Measurements from ENCODE around the gene ITIH1. TPM values are rescaled to one million over a fixed set of nuclear protein-coding genes. Genes with fewer than 3 reads are reported as not detected.

Gene ITIH1
- total RNA-seq, 1 donor from 2014 or later = not detected

DNA sequence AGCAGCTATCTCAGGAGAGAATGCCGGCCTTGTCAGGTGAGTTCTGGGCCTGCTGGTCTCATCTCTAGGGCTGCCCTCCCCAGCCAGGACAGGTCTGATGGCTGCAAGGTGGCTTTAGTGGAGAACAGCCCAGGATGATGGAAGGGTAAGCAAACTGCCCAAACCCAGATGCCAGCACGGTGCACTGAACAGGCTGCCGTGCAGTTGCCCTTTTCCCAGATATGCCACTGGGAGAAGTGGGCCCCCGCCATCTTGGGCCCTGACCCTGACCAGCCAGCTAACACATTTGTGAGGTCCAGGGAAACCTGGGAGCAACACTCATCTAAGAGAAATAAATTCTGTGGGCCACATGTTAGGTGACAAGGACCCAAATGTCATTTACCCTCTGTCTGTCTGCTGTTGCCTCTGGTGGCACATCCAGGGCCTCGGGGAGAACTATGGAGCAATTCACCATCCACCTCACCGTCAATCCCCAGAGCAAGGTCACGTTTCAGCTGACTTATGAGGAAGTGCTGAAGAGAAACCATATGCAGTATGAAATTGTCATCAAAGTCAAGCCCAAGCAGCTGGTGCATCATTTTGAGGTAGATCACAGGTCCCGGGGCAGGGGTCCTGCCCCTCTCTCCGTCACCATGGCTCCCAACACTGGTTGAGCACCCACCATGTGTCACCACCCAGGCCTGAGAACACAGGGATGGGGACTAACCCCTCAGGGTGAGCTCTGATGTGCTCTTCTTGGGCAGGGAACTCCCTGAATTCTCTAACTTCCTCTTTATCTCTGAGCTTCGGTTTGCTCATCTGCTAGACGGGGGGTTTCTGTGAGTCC, 1.8 kb downstream of the ITIH1 start:
- Histone ChIP-seq H3K9ac (ENCODE audit: low read length) (no peak overlapping the region), H3K4me1 (ENCODE audit: insufficient read depth, low read length) (no peaks in the 10 kb centered on the region), H3K4me3 (ENCODE audit: insufficient read depth, low read depth, low read length) (no peak overlapping the region), H3K27me3 (ENCODE audit: insufficient read depth, low read length) (peaks cover 15% of the 10 kb centered on the region), H2AFZ (ENCODE audit: low read depth, low read length) (no peak overlapping the region), H3K9me3 (ENCODE audit: insufficient read depth, low read depth, low read length) (no peaks in the 10 kb centered on the region), H3K4me2 (ENCODE audit: low read length) (no peak overlapping the region), H4K20me1 (ENCODE audit: insufficient read depth, low read length) (no peaks in the 10 kb centered on the region), H3K27ac (ENCODE audit: low read depth, low read length) (no peak overlapping the region), H3K79me2 (ENCODE audit: insufficient read depth, low read length) (no peaks in the 10 kb centered on the region), H3K36me3 (ENCODE audit: insufficient read depth, low read length) (no peaks in the 10 kb centered on the region)
- DNase-seq (ENCODE audit: low read depth) (no peak), FAIRE-seq (no peak)
- peaks cover 62% of the 10 kb centered on the region for H3K27me3 Mint-ChIP-seq (ENCODE audit: low read depth, unreplicated experiment)
- no peak overlapping the region for H3K27ac Mint-ChIP-seq (ENCODE audit: unreplicated experiment)
- H3K36me3 Mint-ChIP-seq (ENCODE audit: low read depth, unreplicated experiment) = no peaks in the 10 kb centered on the region
- H3K9me3 Mint-ChIP-seq (ENCODE audit: unreplicated experiment) = peaks cover 3% of the 10 kb centered on the region
- no peak overlapping the region for H3K4me3 Mint-ChIP-seq (ENCODE audit: unreplicated experiment)
- TF ChIP-seq EZH2 (IDR thresholded peaks at IDR 0.05; ENCODE audit: insufficient read depth, low read length) (no peak), CTCF (IDR thresholded peaks at IDR 0.05; ENCODE audit: insufficient read depth, low read depth, low read length) (no peak)
- no peaks in the 10 kb centered on the region for H3K4me1 Mint-ChIP-seq (ENCODE audit: low read depth, unreplicated experiment)

DNA sequence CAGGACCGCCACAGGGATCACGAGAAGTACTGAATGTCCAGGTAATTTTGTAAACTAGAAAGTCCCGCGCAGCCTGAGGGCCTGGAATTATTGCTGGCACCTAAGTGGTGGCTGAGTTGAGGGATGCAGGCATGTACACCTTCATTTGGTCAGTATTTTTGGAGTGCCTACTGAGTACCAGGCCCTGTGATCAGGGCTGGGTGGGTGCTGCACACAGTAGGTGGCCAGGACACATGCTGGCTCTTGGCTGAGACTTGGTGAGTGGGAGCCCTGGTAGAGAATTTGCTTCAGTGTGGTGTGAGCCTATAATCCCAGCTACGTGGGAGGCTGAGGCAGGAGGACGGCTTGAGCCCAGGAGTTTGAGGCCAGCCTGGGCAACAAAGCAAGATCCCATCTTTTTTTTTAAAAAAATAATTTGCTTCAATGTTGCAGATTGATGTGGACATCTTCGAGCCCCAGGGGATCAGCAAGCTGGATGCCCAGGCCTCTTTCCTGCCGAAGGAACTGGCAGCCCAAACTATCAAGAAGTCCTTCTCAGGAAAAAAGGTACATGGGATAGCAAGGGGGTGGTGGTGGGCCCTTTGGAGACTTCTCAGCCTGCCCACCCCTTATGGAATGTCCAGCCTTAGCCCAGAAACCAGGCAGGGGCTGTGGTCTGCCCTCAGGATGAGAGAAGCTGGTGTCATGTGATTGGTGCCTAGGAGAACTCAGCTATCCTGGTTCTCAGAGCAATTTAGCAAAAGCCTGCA, 2.6 kb downstream of the ITIH1 start:
- Histone ChIP-seq H3K36me3 (ENCODE audit: insufficient read depth, low read length) (no peaks in the 10 kb centered on the region), H3K4me2 (ENCODE audit: low read length) (no peak overlapping the region), H3K27me3 (ENCODE audit: insufficient read depth, low read length) (peaks cover 15% of the 10 kb centered on the region), H3K9ac (ENCODE audit: low read length) (no peak overlapping the region), H4K20me1 (ENCODE audit: insufficient read depth, low read length) (no peaks in the 10 kb centered on the region), H3K9me3 (ENCODE audit: insufficient read depth, low read depth, low read length) (no peaks in the 10 kb centered on the region), H2AFZ (ENCODE audit: low read depth, low read length) (no peak overlapping the region), H3K79me2 (ENCODE audit: insufficient read depth, low read length) (no peaks in the 10 kb centered on the region), H3K27ac (ENCODE audit: low read depth, low read length) (no peak overlapping the region), H3K4me1 (ENCODE audit: insufficient read depth, low read length) (no peaks in the 10 kb centered on the region), H3K4me3 (ENCODE audit: insufficient read depth, low read depth, low read length) (no peak overlapping the region)
- DNase-seq (ENCODE audit: low read depth) (no peak), FAIRE-seq (no peak)
- H3K27me3 Mint-ChIP-seq (ENCODE audit: low read depth, unreplicated experiment) = peaks cover 62% of the 10 kb centered on the region
- no peak overlapping the region for H3K4me3 Mint-ChIP-seq (ENCODE audit: unreplicated experiment)
- no peaks in the 10 kb centered on the region for H3K4me1 Mint-ChIP-seq (ENCODE audit: low read depth, unreplicated experiment)
- TF ChIP-seq CTCF (IDR thresholded peaks at IDR 0.05; ENCODE audit: insufficient read depth, low read depth, low read length) = no peak
- no peak for TF ChIP-seq EZH2 (IDR thresholded peaks at IDR 0.05; ENCODE audit: insufficient read depth, low read length)
- no peak overlapping the region for H3K27ac Mint-ChIP-seq (ENCODE audit: unreplicated experiment)
- H3K9me3 Mint-ChIP-seq (ENCODE audit: unreplicated experiment) = peaks cover 5% of the 10 kb centered on the region
- H3K36me3 Mint-ChIP-seq (ENCODE audit: low read depth, unreplicated experiment) = no peaks in the 10 kb centered on the region

Data from astrocyte (in vitro differentiated cells and primary cell).